WTC11 (cell line): Measurements from ENCODE around the gene ACTRT2. TPM values are rescaled to one million over a fixed set of nuclear protein-coding genes. Genes with fewer than 3 reads are reported as not detected.

ENCODE experiments used
- ATAC-seq: fragments of 200-7000 bp; cut with Tn5 transposase; 2 replicates; pipeline ENCODE4 v1.10.0; 2021; ENCODE audit warnings: mild to moderate bottlenecking, moderate library complexity
- CTCF ChIA-PET: fragments of 300-600 bp; sonication (Branson Sonifier 250); formaldehyde crosslinking; loops from one replicate; lab custom pipeline; 2021; ENCODE audit warnings: antibody characterized with exemption; lab: Charles Lee
- POLR2A ChIA-PET: fragments of 350-600 bp; sonication (Branson Sonifier 250); formaldehyde crosslinking; loops from one replicate; lab custom pipeline; 2021; ENCODE audit warnings: antibody characterized with exemption; lab: Charles Lee
- DNase-seq: peaks from one replicate; pipeline ENCODE4 v3.0.0; 2021; ENCODE audit warnings: low spot score
- H3K27ac Mint-ChIP-seq: 2 replicates; pipeline ENCODE4 v1.8.0; 2021; ENCODE audit warnings: mixed read lengths
- H3K27me3 Mint-ChIP-seq: 2 replicates; pipeline ENCODE4 v1.8.0; 2021; ENCODE audit warnings: low read depth, mild to moderate bottlenecking, moderate library complexity, mixed read lengths
- H3K36me3 Mint-ChIP-seq: 2 replicates; pipeline ENCODE4 v1.8.0; 2021; ENCODE audit warnings: mixed read lengths
- H3K4me1 Mint-ChIP-seq: 2 replicates; pipeline ENCODE4 v1.8.0; 2022; ENCODE audit warnings: mixed read lengths
- H3K4me3 Mint-ChIP-seq: 2 replicates; pipeline ENCODE4 v1.8.0; 2021; ENCODE audit warnings: mild to moderate bottlenecking, moderate library complexity, mixed read lengths
- H3K9me3 Mint-ChIP-seq: 2 replicates; pipeline ENCODE4 v1.8.0; 2021; ENCODE audit warnings: mixed read lengths
- AFF4 ChIP-seq: sonication (generic); formaldehyde crosslinking; IDR thresholded peaks from 2 replicates; pipeline ENCODE4 v1.8.1; 2023; ENCODE audit warnings: mild to moderate bottlenecking, missing genetic modification reagents, borderline replicate concordance
- ATF1 ChIP-seq: sonication (generic); formaldehyde crosslinking; IDR thresholded peaks from 2 replicates; pipeline ENCODE4 v1.8.1; 2023; ENCODE audit warnings: mild to moderate bottlenecking, moderate library complexity, missing genetic modification reagents
- CBFB ChIP-seq: sonication (generic); formaldehyde crosslinking; IDR thresholded peaks from 2 replicates; pipeline ENCODE4 v1.8.1; 2022; ENCODE audit warnings: mild to moderate bottlenecking, low read depth, missing genetic modification reagents
- E2F5 ChIP-seq: sonication (generic); formaldehyde crosslinking; IDR thresholded peaks from 2 replicates; pipeline ENCODE4 v1.8.1; 2022; ENCODE audit warnings: mild to moderate bottlenecking, moderate library complexity, missing genetic modification reagents
- GABPB1 ChIP-seq: sonication (generic); formaldehyde crosslinking; IDR thresholded peaks from 2 replicates; pipeline ENCODE4 v1.8.1; 2023; ENCODE audit warnings: mild to moderate bottlenecking, missing genetic modification reagents
- IRF2 ChIP-seq: sonication (generic); formaldehyde crosslinking; IDR thresholded peaks from 2 replicates; pipeline ENCODE4 v1.8.0; 2022; ENCODE audit warnings: low read depth, missing genetic modification reagents, borderline replicate concordance
- MXD4 ChIP-seq: fragments of 250-450 bp; sonication (Bioruptor Pico); IDR thresholded peaks from 2 replicates; pipeline ENCODE4 v1.8.0; 2021; ENCODE audit warnings: mild to moderate bottlenecking, moderate library complexity, borderline replicate concordance
- NFATC4 ChIP-seq: fragments of 250-450 bp; sonication (Bioruptor Pico); IDR thresholded peaks from 2 replicates; pipeline ENCODE4 v1.9.0; 2021; ENCODE audit warnings: mild to moderate bottlenecking
- NFYB ChIP-seq: sonication (generic); formaldehyde crosslinking; conservative IDR thresholded peaks from 2 replicates; pipeline ENCODE4 v1.8.0; 2022; ENCODE audit warnings: low read depth, missing genetic modification reagents
- NR3C1 ChIP-seq: sonication (generic); formaldehyde crosslinking; conservative IDR thresholded peaks from 2 replicates; pipeline ENCODE4 v1.8.1; 2023; ENCODE audit warnings: low read depth, mild to moderate bottlenecking, missing genetic modification reagents
- STAT6 ChIP-seq: sonication (generic); formaldehyde crosslinking; conservative IDR thresholded peaks from 2 replicates; pipeline ENCODE4 v1.8.1; 2023; ENCODE audit warnings: mild to moderate bottlenecking, low read depth, missing genetic modification reagents, moderate library complexity
- TEAD1 ChIP-seq: sonication (generic); formaldehyde crosslinking; IDR thresholded peaks from 2 replicates; pipeline ENCODE4 v1.8.0; 2022; ENCODE audit warnings: mild to moderate bottlenecking, missing genetic modification reagents
- USF1 ChIP-seq: sonication (generic); formaldehyde crosslinking; IDR thresholded peaks from 2 replicates; pipeline ENCODE4 v1.8.0; 2022; ENCODE audit warnings: mild to moderate bottlenecking, missing genetic modification reagents
- ZBTB21 ChIP-seq: sonication (generic); formaldehyde crosslinking; IDR thresholded peaks from 2 replicates; pipeline ENCODE4 v1.8.1; 2023; ENCODE audit warnings: mild to moderate bottlenecking, missing genetic modification reagents, borderline replicate concordance
- ZNF121 ChIP-seq: sonication (generic); formaldehyde crosslinking; IDR thresholded peaks from 2 replicates; pipeline ENCODE4 v1.8.0; 2023; ENCODE audit warnings: missing genetic modification reagents
- ZNF263 ChIP-seq: sonication (generic); formaldehyde crosslinking; IDR thresholded peaks from 2 replicates; pipeline ENCODE4 v1.8.1; 2022; ENCODE audit warnings: low read depth, mild to moderate bottlenecking, moderate library complexity, missing genetic modification reagents
- ZNF317 ChIP-seq: sonication (generic); formaldehyde crosslinking; IDR thresholded peaks from 2 replicates; pipeline ENCODE4 v1.8.1; 2023; ENCODE audit warnings: low read depth, mild to moderate bottlenecking, moderate library complexity, missing genetic modification reagents, borderline replicate concordance
- ZNF423 ChIP-seq: fragments of 250-450 bp; sonication (Bioruptor Pico); IDR thresholded peaks from 2 replicates; pipeline ENCODE4 v2.1.2; 2022; ENCODE audit warnings: mild to moderate bottlenecking, moderate library complexity
- ZNF425 ChIP-seq: fragments of 250-450 bp; sonication (Bioruptor Pico); conservative IDR thresholded peaks from 2 replicates; pipeline ENCODE4 v1.9.0; 2021; ENCODE audit warnings: mild to moderate bottlenecking
- total RNA-seq: library from RNA; stranded (reverse); gene quantifications from 3 replicates; pipeline ENCODE4 v1.2.3, GENCODE V29; 2021

Gene ACTRT2
- total RNA-seq, 1 experiment from 2014 or later, result not detected

- no peak for TF ChIP-seq STAT6 (CRISPR knock-in tag)
These were observed 13.7 kb downstream of the ACTRT2 start (continued) for GRCh38 chr1:3034728-3035562.

- no peak overlapping the region for H3K27ac Mint-ChIP-seq
- H3K27me3 Mint-ChIP-seq, result no peaks in the 10 kb centered on the region
- ChIA-PET CTCF (interaction anchor here (0.6 kb wide), 1 partner anchor 280 kb away, joined by 3 read pairs; no protein-coding TSS in a partner anchor), POLR2A (no interaction called here)
- no peak overlapping the region for H3K4me3 Mint-ChIP-seq
- H3K9me3 Mint-ChIP-seq, result no peaks in the 10 kb centered on the region
- no peak for TF ChIP-seq ZNF425
- TF ChIP-seq ZBTB21, result no peak
- no peak for TF ChIP-seq USF1
- TF ChIP-seq ZNF317 (CRISPR knock-in tag), result no peak
- no peak for TF ChIP-seq IRF2 (CRISPR knock-in tag)
- TF ChIP-seq E2F5 (CRISPR knock-in tag), result no peak
- TF ChIP-seq NR3C1 (CRISPR knock-in tag), result no peak
- TF ChIP-seq NFYB (CRISPR knock-in tag), result no peak
- no peak for TF ChIP-seq AFF4
- no peak for TF ChIP-seq ATF1 (CRISPR knock-in tag)
- no peak for TF ChIP-seq TEAD1
- no peak for TF ChIP-seq MXD4 (CRISPR knock-in tag)
- TF ChIP-seq NFATC4 (CRISPR knock-in tag), result no peak
- TF ChIP-seq GABPB1 (CRISPR knock-in tag), result no peak
- TF ChIP-seq ZNF263 (CRISPR knock-in tag), result no peak
- TF ChIP-seq ZNF423 (CRISPR knock-in tag), result no peak
- TF ChIP-seq ZNF121, result no peak
- no peak for TF ChIP-seq CBFB
- H3K36me3 Mint-ChIP-seq, result no peaks in the 10 kb centered on the region
- H3K4me1 Mint-ChIP-seq, result no peaks in the 10 kb centered on the region
- ATAC-seq (no peak), DNase-seq (no peak)
These were observed 14.5 kb downstream of the ACTRT2 start for GRCh38 chr1:3035563-3036446.
